Measurements from ENCODE around the gene TMEM51. TPM values are rescaled to one million over a fixed set of nuclear protein-coding genes. Genes with fewer than 3 reads are reported as not detected.

The TMEM51 gene
- total and polyA plus RNA-seq, 9 of the 15 experiments (the other 6 are each of a cell fraction or from before 2014, with no cell fraction given): 0.06 to 1.4 (median 0.58) TPM

GRCh38 chr1:15220024-15220392 is 66.5 kb downstream of the TMEM51 start:
- Histone ChIP-seq H4K20me1 (replicated peaks; ENCODE audit: control insufficient read depth, insufficient read depth, low read length) (no peaks in the 10 kb centered on the region), H3K4me2 (ENCODE audit: insufficient read depth, low read length) (no peak overlapping the region), H3K27me3 (ENCODE audit: control insufficient read depth in 2 of 2, insufficient read depth in 2 of 2, low read length in 2 of 2) (peaks cover 8 to 34% of the 10 kb centered on the region in 2 experiments; a peak in 4 of 5 replicates), H3K9me3 (replicated peaks; ENCODE audit: control insufficient read depth, insufficient read depth, low read depth, low read length) (no peaks in the 10 kb centered on the region), H3K9me1 (ENCODE audit: control insufficient read depth, insufficient read depth, low read length) (no peaks in the 10 kb centered on the region), H3K4me3 (no peak overlapping the region), H3K9ac (ENCODE audit: insufficient read depth in 1 of 2, low read depth in 2 of 2, low read length in 2 of 2) (no peak overlapping the region), H3K27ac (ENCODE audit: extremely low read depth, low read depth, low read length) (no peak overlapping the region), H3K4me1 (replicated peaks in 1 of 2; ENCODE audit: control insufficient read depth in 2 of 2, insufficient read depth in 2 of 2, low read length in 2 of 2) (peaks cover 4 to 22% of the 10 kb centered on the region in 2 experiments; a peak in 4 of 5 replicates), H3K36me3 (ENCODE audit: control insufficient read depth, insufficient read depth, low read length) (no peaks in the 10 kb centered on the region), H3K79me2 (ENCODE audit: control insufficient read depth, insufficient read depth, low read length) (no peaks in the 10 kb centered on the region), H2AFZ (ENCODE audit: low read depth, low read length) (no peak overlapping the region)
- FAIRE-seq (no peak), ATAC-seq (no peak), DNase-seq (ENCODE audit: extremely low read depth in 1 of 4, low spot score in 3 of 4) (no peak)
- no TSS peak for BruUV-seq (replicated peaks)
- no peak for TF ChIP-seq CREM (IDR thresholded peaks at IDR 0.05; ENCODE audit: low read depth)
- no peak for TF ChIP-seq ZNF57 (CRISPR knock-in tag; IDR thresholded peaks at IDR 0.05)
- TF ChIP-seq GATA2 (CRISPR knock-in tag; IDR thresholded peaks at IDR 0.05): no peak
- TF ChIP-seq E4F1 (CRISPR knock-in tag; IDR thresholded peaks at IDR 0.05; ENCODE audit: borderline replicate concordance): no peak
- no peak for TF ChIP-seq ZNF280B (CRISPR knock-in tag; IDR thresholded peaks at IDR 0.05)
- no peak for TF ChIP-seq TCF7 (IDR thresholded peaks at IDR 0.05; ENCODE audit: borderline replicate concordance)
- TF ChIP-seq NFRKB (IDR thresholded peaks at IDR 0.05; ENCODE audit: low read depth): no peak
- in situ Hi-C loops (cut with MboI) (no loop called here), intact Hi-C loops (cut with micrococcal nuclease) (no loop called here)
- CTCF ChIA-PET (ENCODE audit: low intra/inter-chr PET ratio): interaction anchor here (0.7 kb wide), 1 partner anchor 934 kb away, joined by 5 read pairs; no protein-coding TSS in a partner anchor
- WGBS (ENCODE audit: insufficient coverage, low coverage, missing lambda C conversion rate): 24% methylated on average over 12 of the region's 12 CpGs
- POLR2A ChIA-PET: interaction anchor here (1.2 kb wide), 1 partner anchor 35 kb away, joined by 4 read pairs; no protein-coding TSS in a partner anchor
